IMR-90 (cell line): ENCODE results near the gene PRPF8. TPM values are rescaled to one million over a fixed set of nuclear protein-coding genes. Genes with fewer than 3 reads are reported as not detected.

Source experiments
- ATAC-seq: fragments of 200-7000 bp; cut with Tn5 transposase; 2 replicates; pipeline ENCODE4 v1.9.1; 2020; ENCODE audit warnings: low read depth, mild to moderate bottlenecking, moderate library complexity
- BruUV-seq: library from RNA; stranded (reverse); fragments of 400-500 nt; replicated peaks from 2 replicates; lab custom pipeline; 2021; lab: Mats Ljungman, UMichigan
- CTCF ChIA-PET: fragments of 300-600 bp; formaldehyde crosslinking; extraction: SDS; loops from one replicate; lab custom pipeline; 2021; ENCODE audit warnings: antibody characterized with exemption; lab: Yijun Ruan, JAX
- POLR2A ChIA-PET: fragments of 300-600 bp; sonication (Branson Sonifier 250); formaldehyde crosslinking; loops from one replicate; lab custom pipeline; 2022; ENCODE audit warnings: antibody characterized with exemption; ENCODE audit not compliant: unreplicated experiment; lab: Charles Lee
- DNase-seq: peaks from one replicate; pipeline ENCODE4 v3.0.0; 2013
- H2AFZ ChIP-seq: replicated peaks from 2 replicates; pipeline ENCODE3; 2013; ENCODE audit warnings: low read length, mild to moderate bottlenecking; ENCODE audit not compliant: poor library complexity
- H2AK5ac ChIP-seq: 2 replicates; pipeline ENCODE4 v1.6.1; 2013; ENCODE audit warnings: low read depth, low read length, inconsistent platforms
- H2AK9ac ChIP-seq: replicated peaks from 2 replicates; pipeline ENCODE3; 2013; ENCODE audit warnings: mild to moderate bottlenecking, low read depth, low read length, moderate library complexity; ENCODE audit not compliant: poor library complexity
- H2BK120ac ChIP-seq: 2 replicates; pipeline ENCODE4 v1.6.1; 2013; ENCODE audit warnings: low read depth, low read length, inconsistent platforms
- H2BK15ac ChIP-seq: 3 replicates; pipeline ENCODE4 v1.6.1; 2013; ENCODE audit warnings: low read depth, low read length, inconsistent platforms
- H2BK20ac ChIP-seq: 2 replicates; pipeline ENCODE4 v1.6.1; 2013; ENCODE audit warnings: low read depth, mild to moderate bottlenecking, inconsistent platforms, low read length, moderate library complexity
- H2BK5ac ChIP-seq: 2 replicates; pipeline ENCODE4 v1.6.1; 2013; ENCODE audit warnings: mild to moderate bottlenecking, low read depth, low read length, inconsistent platforms; ENCODE audit not compliant: poor library complexity, severe bottlenecking
- H3K14ac ChIP-seq: replicated peaks from 2 replicates; pipeline ENCODE4 v1.6.1; 2013; ENCODE audit warnings: low read depth, low read length, inconsistent platforms
- H3K18ac ChIP-seq: 2 replicates; pipeline ENCODE4 v1.6.1; 2013; ENCODE audit warnings: low read depth, low read length, control low read depth
- H3K23ac ChIP-seq: 2 replicates; pipeline ENCODE4 v1.6.1; 2013; ENCODE audit warnings: low read depth, low read length, inconsistent platforms
- H3K27ac ChIP-seq: 2 replicates; pipeline ENCODE4 v1.5.1; 2013; ENCODE audit warnings: mild to moderate bottlenecking, control low read depth, low read length; ENCODE audit not compliant: insufficient read depth
- H3K27me3 ChIP-seq: 2 replicates; pipeline ENCODE4 v1.6.1; 2013; ENCODE audit warnings: low read length; ENCODE audit not compliant: control insufficient read depth, insufficient read depth
- H3K36me3 ChIP-seq: 2 replicates; pipeline ENCODE4 v1.6.1; 2013; ENCODE audit warnings: low read length, mixed read lengths; ENCODE audit not compliant: control insufficient read depth, insufficient read depth
- H3K4ac ChIP-seq: 2 replicates; pipeline ENCODE4 v1.6.1; 2013; ENCODE audit warnings: low read depth, low read length, inconsistent platforms
- H3K4me1 ChIP-seq: 2 replicates; pipeline ENCODE4 v1.6.1; 2013; ENCODE audit warnings: low read length, mixed read lengths; ENCODE audit not compliant: control insufficient read depth, insufficient read depth
- H3K4me2 ChIP-seq: 2 replicates; pipeline ENCODE4 v1.6.1; 2013; ENCODE audit warnings: low read depth, mild to moderate bottlenecking, control low read depth, low read length, moderate library complexity
- H3K4me3 ChIP-seq: 2 replicates; pipeline ENCODE4 v1.5.1; 2013; ENCODE audit warnings: low read depth, mild to moderate bottlenecking, control low read depth, low read length, moderate library complexity; ENCODE audit not compliant: insufficient read depth
- H3K56ac ChIP-seq: 2 replicates; pipeline ENCODE4 v1.6.1; 2013; ENCODE audit warnings: low read length, inconsistent platforms; ENCODE audit not compliant: insufficient read depth; ENCODE audit errors: extremely low read depth
- H3K79me1 ChIP-seq, 2 experiments: 2 replicates each; pipeline ENCODE4 v1.6.1; 2013; ENCODE audit warnings: low read length in 2 of 2, inconsistent platforms in 1 of 2, low read depth in 1 of 2
- H3K9ac ChIP-seq: 2 replicates; pipeline ENCODE4 v1.6.1; 2013; ENCODE audit warnings: low read depth, low read length, control low read depth
- H3K9me1 ChIP-seq: 2 replicates; pipeline ENCODE4 v1.6.1; 2013; ENCODE audit warnings: low read length, inconsistent platforms; ENCODE audit not compliant: insufficient read depth
- H3K9me3 ChIP-seq: 2 replicates; pipeline ENCODE4 v1.6.1; 2013; ENCODE audit warnings: low read length; ENCODE audit not compliant: control insufficient read depth, insufficient read depth
- H4K20me1 ChIP-seq: 2 replicates; pipeline ENCODE4 v1.6.1; 2013; ENCODE audit warnings: low read length, inconsistent platforms; ENCODE audit not compliant: insufficient read depth
- H4K5ac ChIP-seq: 2 replicates; pipeline ENCODE4 v1.6.1; 2013; ENCODE audit warnings: mild to moderate bottlenecking, low read depth, low read length, control low read depth
- H4K8ac ChIP-seq, 2 experiments: 2 replicates each; pipeline ENCODE4 v1.6.1; 2013; ENCODE audit warnings: low read depth in 2 of 2, low read length in 2 of 2, control low read depth in 1 of 2, inconsistent platforms in 1 of 2
- H4K91ac ChIP-seq: 2 replicates; pipeline ENCODE4 v1.6.1; 2013; ENCODE audit warnings: low read depth, low read length, inconsistent platforms; ENCODE audit not compliant: insufficient read depth
- CEBPB ChIP-seq: IDR thresholded peaks from 2 replicates; pipeline ENCODE4 v1.6.1; 2012; ENCODE audit warnings: low read depth, low read length, improper control_type of control experiment
- CHD1 ChIP-seq: IDR thresholded peaks from 2 replicates; pipeline ENCODE4 v1.6.1; 2012; ENCODE audit warnings: low read depth, low read length, improper control_type of control experiment
- RFX5 ChIP-seq: IDR thresholded peaks from 2 replicates; pipeline ENCODE4 v1.8.0; 2012; ENCODE audit warnings: low read depth, mild to moderate bottlenecking, low read length, moderate library complexity
- WGBS, 2 experiments: methylation state at CpG; one replicate each; pipeline versions ENCODE4 v1.1.5 to v1.1.7; 2013; ENCODE audit warnings: missing lambda C conversion rate in 2 of 2; ENCODE audit not compliant: insufficient read length in 1 of 2; ENCODE audit errors: extremely low coverage in 2 of 2; 5-methylcytosine and 5-hydroxymethylcytosine counted together
- dilution Hi-C: fragments of 300-500 bp; cut with HindIII; formaldehyde crosslinking; loops from one replicate; pipeline ENCODE4 v1.14.3; 2018; ENCODE audit warnings: low sequenced_read_pairs; ENCODE audit not compliant: unreplicated experiment
- in situ Hi-C: fragments of 300-500 bp; cut with MboI; formaldehyde crosslinking; loops from 3 replicates; pipeline ENCODE4 v1.14.3; 2019; ENCODE audit warnings: low sequenced_read_pairs, inconsistent platforms, mixed read lengths
- intact Hi-C: fragments of 100-400 bp; cut with micrococcal nuclease; formaldehyde crosslinking; loops from 2 replicates; pipeline ENCODE4 v1.10.0; 2022
- polyA plus RNA-seq, 3 experiments: library from polyadenylated mRNA; depleted of rRNA; stranded (reverse); fragments of >200 nt; gene quantifications; 2 replicates each; pipeline ENCODE4 v1.2.3, GENCODE V29; 2012; ENCODE audit warnings: low replicate concordance in 1 of 3
- total RNA-seq: library from RNA; depleted of rRNA; stranded (reverse); fragments of >200 nt; gene quantifications from 2 replicates; pipeline ENCODE4 v1.2.3, GENCODE V29; 2012

The PRPF8 gene
- total and polyA plus RNA-seq, 2 of the 4 experiments (the other 2 are of a cell fraction) = 141 to 160 TPM

DNA sequence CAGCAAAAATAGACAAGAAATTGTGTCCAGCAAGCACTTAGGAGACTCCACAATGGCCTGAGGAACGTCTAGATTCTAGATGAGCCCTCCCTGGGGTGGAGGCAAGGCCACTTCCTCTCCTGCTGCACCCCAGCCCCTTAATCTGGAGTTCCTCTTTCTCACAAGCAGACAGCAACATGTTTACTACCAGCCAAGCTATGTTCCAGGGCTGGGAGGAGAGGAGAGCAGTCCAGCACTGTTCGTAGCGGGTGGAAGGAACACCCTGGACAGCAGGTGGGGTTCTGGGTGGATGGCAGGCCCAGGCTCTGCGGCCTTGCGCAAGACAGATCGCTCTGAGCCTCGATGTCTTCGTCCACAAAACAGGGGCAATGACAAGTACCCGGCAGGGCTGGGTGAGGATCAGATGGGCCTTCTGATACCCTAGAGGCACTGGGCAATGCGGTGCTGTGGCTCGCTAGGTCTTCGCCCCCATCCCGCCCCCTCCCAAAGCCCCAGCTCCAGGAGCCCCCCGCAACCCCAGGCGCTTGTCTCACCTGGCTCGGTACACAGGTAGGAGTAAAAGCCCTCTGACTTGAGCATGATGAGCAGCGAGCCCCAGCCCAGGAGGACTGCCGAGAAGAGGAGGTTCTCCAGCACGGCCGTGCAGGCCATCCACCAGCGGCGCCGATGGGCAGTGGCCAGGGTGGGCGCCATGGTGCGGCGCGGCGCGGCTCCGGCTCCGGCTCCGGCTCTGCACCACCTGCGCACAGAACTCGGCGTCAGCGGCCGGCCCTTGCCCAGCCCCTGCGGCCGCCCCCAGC is 57.3 kb downstream of the PRPF8 start:
- Histone ChIP-seq H3K4ac (no peak overlapping the region), H4K8ac (no peak overlapping the region), H2BK20ac (no peak overlapping the region), H3K4me2 (peak overlapping the region; percentile 46), H3K4me3 (peak overlapping the region; percentile 71), H4K20me1 (no peaks in the 10 kb centered on the region), H2AK5ac (no peak overlapping the region), H2BK5ac (no peak overlapping the region), H3K9ac (no peak overlapping the region), H3K4me1 (peaks cover 5% of the 10 kb centered on the region), H4K5ac (no peak overlapping the region), H2AFZ (peak overlapping the region; percentile 96), H3K18ac (no peak overlapping the region), H3K27me3 (peaks cover 11% of the 10 kb centered on the region; the same call in 1 of the 2 replicates), H3K27ac (no peak overlapping the region), H3K23ac (no peak overlapping the region), H2AK9ac (no peak overlapping the region), H2BK120ac (no peak overlapping the region), H3K56ac (no peak overlapping the region), H3K36me3 (no peaks in the 10 kb centered on the region), H4K91ac (no peak overlapping the region), H3K14ac (no peak overlapping the region), H3K79me1 (no peaks in the 10 kb centered on the region), H2BK15ac (no peak overlapping the region), H3K9me3 (no peaks in the 10 kb centered on the region), H3K9me1 (no peaks in the 10 kb centered on the region)
- 11% methylated on average over 14 of the region's 39 CpGs; no CpG with 5 or more reads in 1 of the 2 experiments for WGBS, 2 experiments
- ATAC-seq (no peak), DNase-seq (no peak)
- no peak for TF ChIP-seq CHD1
- TF ChIP-seq CEBPB = peak; percentile 72
- no peak for TF ChIP-seq RFX5
- in situ Hi-C loops = no loop called here
- ChIA-PET POLR2A (interaction anchor here (0.5 kb wide), 1 partner anchor 12 kb away, joined by 3 read pairs; no protein-coding TSS in a partner anchor), CTCF (interaction anchor here (1.6 to 3.2 kb wide), 2 partner anchors 53 to 54 kb away, joined by 6 to 23 read pairs; no protein-coding TSS in a partner anchor)
- no TSS peak for BruUV-seq
- intact Hi-C loops = loop anchor here (5.0 kb wide), 1 partner anchor 35 kb away; no protein-coding TSS in a partner anchor
- dilution Hi-C loops = no loop called here
